DMS 273 (cell line): ENCODE data around the gene PCDHGA7.
"Not testable (repeated sequence)": the region's sequence is repeated elsewhere in the genome, so short reads cannot be mapped to it uniquely, and the experiment has no call there.

ENCODE experiments used
- DNase-seq: peaks from one replicate; lab custom pipeline; 2025; ENCODE audit not compliant: unreplicated experiment; lab: John Stamatoyannopoulos, UW

The PCDHGA7 gene

DNA sequence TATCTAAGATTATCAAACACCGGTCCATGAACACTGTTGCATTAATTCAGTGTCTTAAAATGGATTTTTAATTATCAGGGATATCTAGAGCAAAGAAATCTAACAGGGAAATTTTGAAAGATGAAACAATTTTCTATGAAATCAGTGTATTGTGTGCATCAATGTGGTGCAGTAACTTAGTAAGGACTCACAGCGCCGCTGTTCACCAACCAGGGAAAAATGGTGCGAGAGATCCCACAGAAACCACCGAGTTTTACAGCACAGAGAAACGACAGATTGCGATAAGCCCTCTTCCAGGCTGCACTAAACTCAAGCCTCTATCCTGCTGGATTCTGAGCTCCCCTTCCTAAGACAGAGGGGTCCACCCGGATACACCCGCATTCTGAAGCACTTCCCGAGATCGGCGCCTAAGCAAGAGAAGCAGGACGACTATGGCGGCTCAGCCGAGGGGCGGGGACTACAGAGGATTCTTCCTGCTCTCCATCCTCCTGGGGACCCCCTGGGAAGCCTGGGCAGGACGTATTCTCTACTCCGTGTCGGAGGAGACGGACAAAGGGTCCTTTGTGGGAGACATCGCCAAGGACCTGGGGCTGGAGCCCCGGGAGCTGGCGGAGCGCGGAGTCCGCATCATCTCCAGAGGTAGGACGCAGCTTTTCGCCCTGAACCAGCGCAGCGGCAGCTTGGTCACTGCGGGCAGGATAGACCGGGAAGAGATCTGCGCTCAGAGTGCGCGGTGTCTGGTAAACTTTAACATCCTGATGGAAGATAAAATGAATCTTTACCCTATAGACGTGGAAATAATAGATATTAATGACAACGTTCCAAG is at the start of gene PCDHGA7:
Gene PCDHGA7, plus strand, starts transcription at position 274 of the 826 bp plus-strand sequence. Its CDS starts 158 bp downstream, at position 432.
- no peak for DNase-seq

- peak; percentile 38 for DNase-seq
These were observed 43.8 kb upstream of the PCDHGA7 start, which contains the start of gene PCDHGA2 for GRCh38 chr5:141338538-141339306. Gene PCDHGA2 (plus strand): TSS chr5:141338760.

- not testable (repeated sequence) for DNase-seq
These were observed 41.7 kb upstream of the PCDHGA7 start for GRCh38 chr5:141340781-141341354.

- no peak for DNase-seq
These were observed 39.8 kb upstream of the PCDHGA7 start for GRCh38 chr5:141342773-141343172.

DNA sequence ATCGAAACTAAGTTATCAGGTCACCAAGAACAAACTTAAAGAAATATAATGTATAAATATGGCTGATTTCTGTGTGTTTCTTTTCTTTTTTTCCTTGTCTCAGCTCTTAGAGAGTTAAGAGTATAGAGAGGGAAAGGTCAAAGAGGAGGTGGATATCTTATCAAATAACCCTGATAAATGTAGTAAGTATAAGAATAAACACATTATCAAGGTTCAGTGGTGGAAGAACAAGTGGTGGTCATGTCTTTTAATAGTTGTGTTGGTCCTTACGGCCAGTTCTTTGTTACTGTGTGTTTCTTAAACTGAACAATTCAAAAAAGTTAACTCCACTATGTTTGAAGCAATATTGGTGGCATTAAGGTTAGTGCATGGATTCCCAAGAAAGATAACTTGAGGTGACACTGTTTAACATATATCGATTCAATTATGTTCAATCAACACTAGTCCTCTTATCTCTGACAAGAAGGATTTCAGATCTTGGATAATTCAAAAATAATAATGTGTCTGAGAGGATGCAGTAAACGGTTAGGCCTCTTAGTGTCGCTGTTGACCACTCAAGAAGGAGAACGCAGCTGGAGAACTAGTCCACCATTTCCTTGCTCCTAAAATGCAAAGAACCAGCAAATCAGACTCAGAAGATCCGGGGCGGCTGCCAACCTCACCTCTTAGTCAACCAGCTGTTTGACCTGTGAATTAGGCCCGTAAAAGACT is 39.1 kb upstream of the PCDHGA7 start, which contains the start of gene PCDHGA3:
Gene PCDHGA3, plus strand, starts transcription at position 588 of the 711 bp plus-strand sequence. CDS start 205 bp downstream, outside the sequence.
- DNase-seq, result peak; percentile 9

- DNase-seq, result no peak
These were observed 38.5 kb upstream of the PCDHGA7 start for GRCh38 chr5:141343953-141344463.

DNA sequence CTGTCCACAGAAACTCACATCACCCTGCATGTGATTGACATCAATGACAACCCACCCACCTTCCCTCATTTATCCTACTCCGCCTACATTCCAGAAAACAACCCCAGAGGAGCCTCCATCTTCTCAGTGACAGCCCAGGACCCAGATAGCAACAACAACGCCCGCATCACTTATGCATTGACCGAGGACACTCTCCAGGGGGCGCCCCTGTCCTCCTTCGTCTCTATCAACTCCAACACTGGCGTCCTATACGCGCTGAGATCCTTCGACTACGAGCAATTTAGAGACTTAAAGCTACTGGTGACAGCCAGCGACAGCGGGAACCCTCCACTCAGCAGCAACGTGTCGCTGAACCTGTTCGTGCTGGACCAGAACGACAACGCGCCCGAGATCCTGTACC is 37.2 kb upstream of the PCDHGA7 start:
- no peak for DNase-seq

- DNase-seq, result not testable (repeated sequence)
These were observed 36.5 kb upstream of the PCDHGA7 start for GRCh38 chr5:141346017-141346416.

- DNase-seq, result peak; percentile 88
These were observed 32.5 kb upstream of the PCDHGA7 start, which contains the start of gene PCDHGB1 for GRCh38 chr5:141349917-141350619. Gene PCDHGB1 (plus strand): TSS chr5:141350099. CDS start chr5:141350261, 162 bp downstream.

DNA sequence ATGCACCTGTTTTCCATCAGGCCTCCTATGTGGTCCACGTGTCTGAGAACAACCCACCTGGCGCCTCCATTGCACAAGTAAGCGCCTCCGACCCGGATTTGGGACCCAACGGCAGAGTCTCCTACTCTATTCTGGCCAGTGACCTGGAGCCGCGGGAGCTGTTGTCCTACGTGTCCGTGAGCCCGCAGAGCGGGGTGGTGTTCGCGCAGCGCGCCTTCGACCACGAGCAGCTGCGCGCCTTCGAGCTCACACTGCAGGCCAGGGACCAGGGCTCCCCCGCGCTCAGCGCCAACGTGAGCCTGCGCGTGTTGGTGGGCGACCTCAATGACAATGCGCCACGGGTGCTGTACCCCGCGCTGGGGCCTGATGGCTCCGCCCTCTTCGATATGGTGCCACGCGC is 31.0 kb upstream of the PCDHGA7 start:
- DNase-seq, result no peak

DNA sequence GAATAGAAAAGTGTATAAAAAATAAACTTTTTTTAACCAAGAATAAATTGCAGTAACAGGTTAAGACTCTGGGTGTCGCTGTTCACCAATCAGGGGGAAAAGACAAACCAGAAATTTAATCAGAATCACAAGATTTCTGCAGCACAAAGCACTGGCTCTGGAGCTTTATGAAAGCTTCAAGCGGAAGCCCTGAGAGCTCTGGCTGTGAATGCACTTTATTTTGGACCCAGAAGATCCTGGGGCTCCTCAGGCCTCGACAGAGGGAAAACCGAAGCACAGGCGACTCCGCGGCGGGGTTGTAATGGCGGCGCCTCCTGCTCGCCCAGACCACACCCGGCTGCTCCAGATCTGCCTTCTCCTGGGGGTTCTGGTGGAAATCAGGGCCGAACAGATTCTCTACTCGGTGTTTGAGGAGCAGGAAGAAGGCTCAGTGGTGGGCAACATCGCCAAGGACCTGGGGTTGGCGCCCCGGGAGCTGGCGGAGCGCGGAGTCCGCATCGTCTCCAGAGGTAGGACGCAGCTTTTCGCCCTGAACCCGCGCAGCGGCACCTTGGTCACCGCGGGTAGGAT is 27.6 kb upstream of the PCDHGA7 start, which contains the start of gene PCDHGA4:
Gene PCDHGA4, plus strand, starts transcription at position 122 of the 570 bp plus-strand sequence. Its CDS starts 87 bp downstream, at position 209.
- DNase-seq, result peak; percentile 13

DNA sequence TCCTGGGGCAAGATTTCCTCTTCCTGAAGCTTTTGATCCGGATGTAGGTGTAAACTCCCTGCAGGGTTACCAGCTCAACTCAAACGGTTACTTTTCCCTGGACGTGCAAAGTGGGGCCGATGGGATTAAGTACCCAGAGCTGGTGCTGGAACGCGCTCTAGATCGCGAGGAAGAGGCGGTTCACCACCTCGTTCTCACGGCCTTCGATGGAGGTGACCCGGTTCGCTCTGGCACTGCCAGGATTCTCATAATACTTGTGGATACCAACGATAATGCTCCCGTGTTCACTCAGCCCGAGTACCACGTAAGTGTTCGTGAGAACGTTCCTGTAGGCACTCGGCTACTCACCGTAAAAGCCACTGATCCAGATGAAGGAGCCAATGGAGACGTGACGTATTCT is 26.9 kb upstream of the PCDHGA7 start:
- DNase-seq, result no peak

- no peak for DNase-seq
These were observed 26.4 kb upstream of the PCDHGA7 start for GRCh38 chr5:141356133-141356532.

- no peak for DNase-seq
These were observed 25.6 kb upstream of the PCDHGA7 start for GRCh38 chr5:141356950-141357349.

DNA sequence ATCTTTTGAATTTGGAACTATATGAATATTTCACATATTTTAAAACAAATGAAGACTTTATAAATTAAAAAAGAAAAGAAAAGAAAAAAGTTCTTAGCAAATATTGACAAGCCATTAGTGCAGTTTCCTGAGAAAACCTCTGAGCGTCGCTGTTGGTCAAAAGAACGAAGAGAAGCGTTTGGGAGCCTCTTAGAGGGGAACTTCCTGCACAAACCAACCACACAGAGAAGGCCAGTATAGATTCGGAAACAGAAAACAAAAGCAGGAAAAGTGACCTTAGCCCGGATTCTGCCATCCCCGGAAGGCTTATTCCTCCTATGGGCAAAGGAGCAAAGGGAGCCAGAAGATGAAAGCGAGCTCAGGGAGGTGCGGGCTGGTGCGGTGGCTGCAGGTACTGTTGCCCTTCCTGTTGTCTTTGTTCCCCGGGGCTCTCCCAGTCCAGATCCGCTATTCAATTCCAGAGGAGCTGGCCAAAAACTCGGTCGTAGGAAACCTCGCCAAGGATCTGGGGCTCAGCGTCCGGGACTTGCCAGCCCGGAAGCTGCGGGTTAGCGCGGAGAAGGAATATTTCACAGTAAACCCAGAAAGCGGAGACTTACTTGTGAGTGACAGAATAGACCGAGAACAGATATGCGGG is 22.6 kb upstream of the PCDHGA7 start, which contains the start of gene PCDHGB2:
Gene PCDHGB2, plus strand, starts transcription at position 205 of the 637 bp plus-strand sequence. Its CDS starts 142 bp downstream, at position 347.
- peak; percentile 11 for DNase-seq

DNA sequence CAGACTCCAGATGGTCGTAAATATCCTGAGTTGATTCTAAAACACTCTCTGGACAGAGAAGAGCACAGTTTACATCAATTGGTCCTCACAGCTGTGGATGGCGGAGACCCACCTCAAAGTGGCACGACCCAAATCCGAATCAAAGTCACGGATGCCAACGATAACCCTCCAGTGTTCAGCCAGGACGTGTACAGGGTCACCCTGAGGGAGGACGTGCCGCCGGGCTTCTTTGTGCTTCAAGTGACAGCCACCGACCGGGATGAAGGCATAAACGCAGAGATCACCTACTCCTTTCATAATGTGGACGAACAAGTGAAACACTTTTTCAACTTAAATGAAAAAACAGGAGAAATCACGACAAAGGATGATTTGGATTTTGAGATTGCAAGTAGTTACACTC is 21.9 kb upstream of the PCDHGA7 start:
- DNase-seq, result no peak

GRCh38 chr5:141362719-141363118 is 19.8 kb upstream of the PCDHGA7 start:
- DNase-seq, result no peak

- no peak for DNase-seq
These were observed 18.4 kb upstream of the PCDHGA7 start, which contains the start of gene PCDHGA5 for GRCh38 chr5:141363952-141364660. Gene PCDHGA5 (plus strand): TSS chr5:141364162. CDS start chr5:141364331, 169 bp downstream.
